Liver (tissue), 9 donors: Measurements from ENCODE around the gene COLEC12. TPM values are rescaled to one million over a fixed set of nuclear protein-coding genes. Genes with fewer than 3 reads are reported as not detected.

ENCODE experiments used
- DNase-seq: peaks from one replicate; pipeline ENCODE4 v3.0.0-alpha.2; 2017; ENCODE audit warnings: low spot score
- H3K27ac ChIP-seq, 2 donors: one replicate each; pipeline ENCODE4 v1.7.0; 2013; ENCODE audit warnings: inconsistent platforms in 2 of 2, low read length in 2 of 2, control low read depth in 1 of 2, low read depth in 1 of 2, mild to moderate bottlenecking in 1 of 2
- H3K27me3 ChIP-seq, 4 donors: one replicate each; pipeline versions ENCODE4 v1.6.1 to v1.7.0; 2013; ENCODE audit warnings: low read length in 3 of 4, inconsistent platforms in 1 of 4, mild to moderate bottlenecking in 1 of 4, moderate library complexity in 1 of 4; ENCODE audit not compliant: control insufficient read depth in 4 of 4, insufficient read depth in 4 of 4
- H3K36me3 ChIP-seq, 4 donors: one replicate each; pipeline versions ENCODE4 v1.6.1 to v1.7.0; 2013; ENCODE audit warnings: low read length in 3 of 4, mild to moderate bottlenecking in 3 of 4, low read depth in 1 of 4, moderate library complexity in 1 of 4; ENCODE audit not compliant: control insufficient read depth in 4 of 4, insufficient read depth in 3 of 4
- H3K4me1 ChIP-seq, 4 donors: one replicate each; pipeline versions ENCODE4 v1.6.1 to v1.7.0; 2013; ENCODE audit warnings: low read length in 3 of 4, mild to moderate bottlenecking in 3 of 4, moderate library complexity in 1 of 4; ENCODE audit not compliant: control insufficient read depth in 4 of 4, insufficient read depth in 4 of 4
- H3K4me3 ChIP-seq, 3 donors: one replicate each; pipeline versions ENCODE4 v1.6.1 to v1.7.0; 2013; ENCODE audit warnings: low read length in 3 of 3, control low read depth in 1 of 3, low read depth in 1 of 3, mild to moderate bottlenecking in 1 of 3
- H3K9ac ChIP-seq, 2 donors: one replicate each; pipeline ENCODE4 v1.7.0; 2013; ENCODE audit warnings: low read length in 2 of 2, mild to moderate bottlenecking in 2 of 2, moderate library complexity in 2 of 2, control low read depth in 1 of 2, low read depth in 1 of 2
- H3K9me3 ChIP-seq, 4 donors: one replicate each; pipeline versions ENCODE4 v1.6.1 to v1.7.0; 2013; ENCODE audit warnings: low read length in 3 of 4; ENCODE audit not compliant: control insufficient read depth in 4 of 4
- CTCF ChIP-seq: fragments of 150-350 bp; IDR thresholded peaks from 2 replicates; pipeline ENCODE4 v1.5.1; 2017; ENCODE audit warnings: improper control_type of control experiment, low read depth, low read length; ENCODE audit not compliant: missing input control
- EGR1 ChIP-seq, 2 donors: IDR thresholded peaks; 2 replicates each; pipeline ENCODE4 v1.6.1; 2016 to 2018; ENCODE audit warnings: antibody characterized with exemption in 2 of 2, low read depth in 2 of 2
- FOXA1 ChIP-seq: IDR thresholded peaks from 2 replicates; pipeline ENCODE4 v1.6.1; 2016; ENCODE audit warnings: antibody characterized with exemption
- FOXA2 ChIP-seq: IDR thresholded peaks from 2 replicates; pipeline ENCODE4 v1.6.1; 2016; ENCODE audit warnings: antibody characterized with exemption
- GABPA ChIP-seq, 2 donors: IDR thresholded peaks in 1 of 2; conservative IDR thresholded peaks in 1 of 2; 2 replicates each; pipeline ENCODE4 v1.6.1; 2016; ENCODE audit warnings: antibody characterized with exemption in 2 of 2, mild to moderate bottlenecking in 1 of 2, moderate library complexity in 1 of 2
- HNF4A ChIP-seq, 2 donors: conservative IDR thresholded peaks; 2 replicates each; pipeline ENCODE4 v1.6.1; 2016; ENCODE audit warnings: antibody characterized with exemption in 2 of 2, mild to moderate bottlenecking in 2 of 2
- JUND ChIP-seq, 2 donors: IDR thresholded peaks; 2 replicates each; pipeline ENCODE4 v1.6.1; 2016; ENCODE audit warnings: antibody characterized with exemption in 2 of 2
- MAX ChIP-seq: IDR thresholded peaks from 2 replicates; pipeline ENCODE4 v1.6.1; 2016; ENCODE audit warnings: antibody characterized with exemption
- NR2F2 ChIP-seq: IDR thresholded peaks from 2 replicates; pipeline ENCODE4 v1.6.1; 2016; ENCODE audit warnings: antibody characterized with exemption
- RAD21 ChIP-seq, 2 donors: IDR thresholded peaks; 2 replicates each; pipeline ENCODE4 v1.6.1; 2016; ENCODE audit warnings: antibody characterized with exemption in 2 of 2, mild to moderate bottlenecking in 2 of 2
- RXRA ChIP-seq, 2 donors: IDR thresholded peaks; 2 replicates each; pipeline ENCODE4 v1.6.1; 2017 to 2018; ENCODE audit warnings: antibody characterized with exemption in 2 of 2, mild to moderate bottlenecking in 1 of 2
- SP1 ChIP-seq: IDR thresholded peaks from 2 replicates; pipeline ENCODE4 v1.6.1; 2018; ENCODE audit warnings: antibody characterized with exemption, mild to moderate bottlenecking
- TAF1 ChIP-seq: conservative IDR thresholded peaks from 2 replicates; pipeline ENCODE4 v1.6.1; 2016; ENCODE audit warnings: antibody characterized with exemption, mild to moderate bottlenecking
- ZBTB33 ChIP-seq: IDR thresholded peaks from 2 replicates; pipeline ENCODE4 v1.6.1; 2016; ENCODE audit warnings: antibody characterized with exemption
- WGBS: extraction: QIAGEN DNeasy Blood & Tissue Kit; methylation state at CpG from one replicate; pipeline ENCODE4 v1.1.7; 2013; 5-methylcytosine and 5-hydroxymethylcytosine counted together
- polyA plus RNA-seq, 2 donors: library from polyadenylated mRNA; stranded (reverse) in 1 of 2; unstranded in 1 of 2; fragments of 200-250 nt in 1 of 2; fragments of >200 nt in 1 of 2; fragmentation: Nextera tagmentation in 1 of 2; extraction: Ambion mirVana in 1 of 2; gene quantifications; one replicate each; pipeline versions ENCODE4 v1.2.1 to v1.2.3, GENCODE V29; 2013 to 2015
- total RNA-seq, 2 donors: library from RNA; depleted of rRNA; stranded (reverse); fragments of >200 nt; gene quantifications; one replicate each; pipeline ENCODE4 v1.2.3, GENCODE V29; 2014
- TF ChIP-seq, protein P1 (sequence below): IDR thresholded peaks from 2 replicates; pipeline ENCODE4 v1.6.1; 2016; ENCODE audit warnings: antibody characterized with exemption
- donor health status: healthy.
- donor health status: healthy.
- donor health status: healthy.
- donor health status: healthy.
- donor health status: healthy.

The COLEC12 gene
- total and polyA plus RNA-seq, 4 donors: 0.03 to 1.6 (median 0.28) TPM

- Histone ChIP-seq H3K27ac (no peak overlapping the region), H3K27me3 (peaks cover 0 to 4% (median 0%) of the 10 kb centered on the region in 4 donors), H3K4me1 (no peaks in the 10 kb centered on the region), H3K9ac (no peak overlapping the region), H3K9me3 (no peaks in the 10 kb centered on the region), H3K36me3 (no peaks in the 10 kb centered on the region), H3K4me3 (no peak overlapping the region)
- DNase-seq: no peak
- 18% methylated on average over 1 of the region's 1 CpG for WGBS
- TF ChIP-seq FOXA1 (no peak), SP1 (no peak), NR2F2 (no peak), GABPA (IDR thresholded peaks at IDR 0.05 in 1 of 2, conservative IDR thresholded peaks at IDR 0.05 in 1 of 2) (no peak), MAX (no peak), TAF1 (no peak)
- TF ChIP-seq, protein P1, sequence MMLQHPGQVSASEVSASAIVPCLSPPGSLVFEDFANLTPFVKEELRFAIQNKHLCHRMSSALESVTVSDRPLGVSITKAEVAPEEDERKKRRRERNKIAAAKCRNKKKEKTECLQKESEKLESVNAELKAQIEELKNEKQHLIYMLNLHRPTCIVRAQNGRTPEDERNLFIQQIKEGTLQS: no peak
Observed at GRCh38 chr18:429030-429429, 71.5 kb downstream of the COLEC12 start.

DNA sequence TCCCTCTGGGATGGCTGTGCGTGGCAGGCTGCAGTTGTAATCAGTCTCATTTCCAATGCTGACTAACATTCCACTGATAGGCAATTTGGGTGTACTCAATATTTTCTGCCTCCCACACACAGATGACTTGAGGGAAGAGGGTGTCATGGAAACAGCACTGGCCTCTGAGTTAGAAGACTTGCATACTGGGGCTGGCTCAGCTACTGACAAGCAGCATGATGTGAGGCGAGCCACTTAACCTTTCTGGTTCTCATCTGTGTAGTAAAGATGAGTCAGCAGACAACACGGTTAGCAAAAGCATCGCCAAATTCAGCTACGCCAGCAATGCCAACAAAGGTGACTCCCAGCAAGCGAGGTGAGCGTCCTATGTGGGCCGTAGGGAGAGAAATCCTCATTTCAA lies 73.5 kb downstream of the COLEC12 start:
- no peak overlapping the region for H3K4me3 ChIP-seq
- 93% methylated on average over 8 of the region's 8 CpGs for WGBS
- no peaks in the 10 kb centered on the region for H3K4me1 ChIP-seq
- no peaks in the 10 kb centered on the region for H3K36me3 ChIP-seq
- DNase-seq: no peak
- TF ChIP-seq NR2F2 (no peak), TAF1 (no peak), RXRA (IDR thresholded peaks at IDR 0.05) (no peak), MAX (no peak), EGR1 (IDR thresholded peaks at IDR 0.05; ENCODE audit: low read depth in 2 of 2) (no peak), FOXA1 (no peak), SP1 (no peak), JUND (IDR thresholded peaks at IDR 0.05) (no peak), HNF4A (conservative IDR thresholded peaks at IDR 0.05) (no peak), CTCF (no peak), GABPA (IDR thresholded peaks at IDR 0.05 in 1 of 2, conservative IDR thresholded peaks at IDR 0.05 in 1 of 2) (no peak), RAD21 (IDR thresholded peaks at IDR 0.05) (no peak), ZBTB33 (no peak), FOXA2 (no peak)
- TF ChIP-seq, protein P1: no peak
- H3K9me3 ChIP-seq: no peaks in the 10 kb centered on the region
- H3K27ac ChIP-seq: no peak overlapping the region
- peaks cover 0 to 4% (median 0%) of the 10 kb centered on the region in 4 donors for H3K27me3 ChIP-seq
- H3K9ac ChIP-seq: no peak overlapping the region
